Ramos (cell line): ENCODE data around the gene MAEA.

ENCODE experiments used
- in situ Hi-C: fragments of 300-500 bp; cut with MboI; formaldehyde crosslinking; loops from one replicate; pipeline ENCODE4 v1.14.3; 2022; ENCODE audit warnings: low sequenced_read_pairs; ENCODE audit not compliant: unreplicated experiment

Gene MAEA

GRCh38 chr4:1289207-1290164, at the start of gene MAEA:
Gene MAEA, plus strand, starts transcription at chr4:1289891. Its CDS starts 23 bp downstream, at chr4:1289914.
- in situ Hi-C loops, result no loop called here

GRCh38 chr4:1239950-1240307, 49.8 kb upstream of the MAEA start:
- in situ Hi-C loops, result no loop called here

DNA sequence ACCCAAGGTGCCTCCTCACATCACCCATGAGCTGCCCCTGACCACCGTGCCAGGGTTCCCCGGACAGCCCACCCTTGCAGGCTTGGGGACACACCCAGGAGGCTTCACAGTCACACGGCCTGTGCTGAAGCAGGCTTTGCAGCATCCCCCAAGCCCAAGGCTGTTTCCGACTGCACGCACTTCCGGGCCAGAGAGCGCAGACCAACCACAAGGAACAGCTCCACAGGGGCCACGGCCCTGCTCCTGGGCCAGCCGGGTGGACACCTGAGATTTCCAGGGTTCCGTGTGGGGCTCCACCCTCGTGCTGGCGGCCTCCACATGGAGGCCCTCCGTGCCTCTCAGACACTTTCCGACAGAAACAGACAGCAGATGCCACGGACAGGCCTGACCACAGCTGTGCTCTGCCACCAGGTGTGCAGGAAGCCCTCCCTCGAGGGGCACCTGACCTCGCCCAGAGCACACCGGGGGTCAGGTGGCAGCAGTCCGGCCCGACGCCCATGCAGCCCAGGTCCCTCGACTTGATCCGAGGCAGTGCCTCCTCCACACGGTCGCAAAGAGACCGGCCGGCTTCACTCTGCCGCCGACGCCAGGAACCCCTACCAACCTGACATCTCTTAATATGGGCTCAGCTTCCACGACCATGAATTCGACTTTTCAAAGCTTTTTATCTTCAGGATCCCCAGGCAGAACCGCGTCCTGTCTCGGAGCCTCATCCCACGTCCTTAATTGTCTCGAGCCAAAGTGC, 48.8 kb upstream of the MAEA start:
- in situ Hi-C loops, result no loop called here

DNA sequence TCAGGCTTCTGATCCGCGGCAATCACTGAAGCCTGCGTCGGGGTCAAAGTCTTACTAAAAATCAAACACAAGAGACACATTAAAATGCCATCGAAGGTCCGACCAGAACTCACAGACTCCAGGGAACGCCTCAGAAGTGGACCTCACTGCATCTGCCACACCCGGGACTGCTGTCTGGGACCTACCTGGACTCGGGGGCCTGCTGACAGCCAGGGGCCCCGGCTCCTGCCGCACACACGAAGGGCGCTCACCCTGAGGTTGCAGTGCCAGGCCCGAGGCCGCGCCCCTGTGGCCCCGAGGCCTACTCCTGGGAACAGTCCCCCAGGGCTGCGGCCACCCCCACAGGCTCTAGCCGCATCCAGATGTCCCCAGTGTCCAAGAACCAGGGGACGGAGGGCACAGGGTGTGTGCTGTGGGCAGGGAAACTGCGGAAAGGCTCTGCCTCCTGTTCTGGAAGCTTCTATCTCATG, 48.2 kb upstream of the MAEA start:
- in situ Hi-C loops, result no loop called here

DNA sequence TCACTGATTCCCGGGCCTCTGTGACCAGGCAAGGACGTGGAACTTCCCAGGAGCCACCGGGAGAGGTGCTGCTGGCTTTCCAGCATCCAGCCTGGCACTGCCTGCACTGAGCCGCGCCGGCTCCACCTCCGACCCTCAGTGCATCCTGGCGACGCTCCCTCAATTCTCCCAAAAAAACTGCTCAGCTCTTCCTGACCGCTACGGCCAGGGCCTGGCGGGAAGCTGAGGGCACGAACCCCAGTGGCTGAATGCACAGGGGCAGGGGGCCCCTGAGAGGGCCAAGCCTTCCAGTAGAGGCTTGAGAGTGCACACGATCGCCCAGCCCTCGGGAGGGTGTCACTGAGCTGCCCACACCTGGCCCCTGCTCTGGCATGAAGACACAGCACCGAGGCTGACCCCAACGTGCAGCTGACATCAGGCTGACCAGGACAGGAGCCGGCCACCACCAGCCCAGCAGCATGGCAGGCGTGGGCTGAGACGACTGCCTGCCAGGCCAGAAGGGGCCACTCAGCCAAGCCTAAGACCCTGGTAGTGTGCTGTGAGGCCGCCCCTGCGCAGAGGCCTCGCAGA, 47.7 kb upstream of the MAEA start:
- in situ Hi-C loops, result no loop called here

- in situ Hi-C loops, result no loop called here
These were observed 46.9 kb upstream of the MAEA start for GRCh38 chr4:1242506-1243450.

- in situ Hi-C loops, result no loop called here
These were observed 46.1 kb upstream of the MAEA start for GRCh38 chr4:1243451-1244080.

DNA sequence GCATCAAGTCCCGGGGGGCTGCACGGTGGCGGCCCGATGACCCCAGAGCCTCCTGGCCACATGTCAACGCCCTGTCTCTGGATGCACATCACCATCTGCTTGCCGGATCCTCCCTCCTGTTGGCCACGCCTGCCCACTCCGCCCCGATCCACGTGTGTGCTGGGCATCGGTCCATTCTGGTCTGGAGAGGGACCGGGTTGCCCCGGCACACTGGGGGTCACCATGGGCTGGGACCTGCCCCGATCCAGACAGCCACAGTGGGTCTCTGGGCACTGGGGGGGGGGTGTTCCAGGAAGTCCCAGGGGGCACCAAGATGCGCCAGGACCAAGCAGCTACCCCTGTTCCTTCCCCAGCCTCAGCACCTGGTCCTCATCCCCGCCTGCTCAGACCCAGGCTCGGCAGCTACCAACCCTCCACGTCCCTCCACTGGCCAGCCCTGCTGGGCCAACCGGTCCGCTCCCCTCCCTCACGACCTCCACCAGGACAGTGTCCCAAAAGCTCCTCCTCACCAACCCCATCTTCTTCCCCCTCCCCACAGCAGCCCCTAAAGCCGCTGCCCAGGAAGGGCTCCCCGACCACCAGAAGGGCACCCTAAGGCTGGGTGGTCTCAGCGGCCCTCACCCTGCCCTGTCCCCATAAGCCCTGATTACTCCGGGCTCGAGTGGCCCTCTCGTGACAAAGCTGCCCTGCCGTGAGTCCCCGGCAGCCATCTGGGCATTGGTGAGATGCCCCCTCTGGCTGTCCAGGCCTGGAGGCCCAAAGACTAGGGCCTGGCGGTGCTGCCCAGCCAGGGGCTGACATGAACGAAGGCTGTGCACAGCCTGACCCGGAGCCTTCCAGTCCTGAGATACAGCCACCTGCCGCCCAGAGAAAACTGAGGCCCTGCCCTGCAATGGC, 45.4 kb upstream of the MAEA start:
- in situ Hi-C loops, result no loop called here

- in situ Hi-C loops, result no loop called here
These were observed 44.7 kb upstream of the MAEA start for GRCh38 chr4:1244978-1245471.

- in situ Hi-C loops, result no loop called here
These were observed 44.1 kb upstream of the MAEA start for GRCh38 chr4:1245481-1246051.

DNA sequence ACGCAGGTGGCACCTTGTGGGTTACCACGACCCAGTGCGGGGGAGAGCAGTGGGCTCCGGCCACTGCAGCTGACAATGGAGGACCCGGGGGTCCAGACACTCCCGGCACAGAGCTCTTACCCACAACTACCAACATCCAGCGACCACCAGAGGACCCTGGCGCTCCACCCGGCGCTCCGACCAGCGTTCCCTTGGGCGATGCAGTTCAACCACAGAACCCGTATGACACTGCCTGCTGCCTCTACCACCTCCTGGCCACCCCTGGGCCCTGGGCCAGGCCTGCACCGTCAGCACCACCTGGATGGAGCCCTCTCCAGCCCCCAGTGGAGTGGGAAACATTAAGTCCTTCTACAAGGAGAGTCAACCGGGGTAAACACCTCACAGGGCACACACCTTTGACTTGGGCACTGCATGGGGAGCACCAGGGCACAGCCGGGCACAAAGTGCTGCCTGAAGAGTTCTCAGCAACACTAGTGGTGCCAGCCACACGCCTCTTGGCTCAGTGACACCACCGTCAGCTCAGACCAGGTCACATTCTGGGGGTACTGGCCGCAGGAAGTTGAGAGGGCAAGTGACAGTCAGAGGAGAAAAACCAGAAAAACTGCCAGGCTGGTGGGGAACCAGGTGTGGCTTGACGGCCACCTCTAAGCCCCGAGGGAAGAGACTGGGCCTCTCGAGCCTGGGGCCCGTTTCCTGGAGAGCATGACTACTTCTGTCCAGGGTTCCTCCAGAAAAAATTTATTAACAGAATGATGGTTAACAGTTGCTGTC, 43.4 kb upstream of the MAEA start:
- in situ Hi-C loops, result no loop called here

- in situ Hi-C loops, result no loop called here
These were observed 42.5 kb upstream of the MAEA start for GRCh38 chr4:1246901-1247863.

DNA sequence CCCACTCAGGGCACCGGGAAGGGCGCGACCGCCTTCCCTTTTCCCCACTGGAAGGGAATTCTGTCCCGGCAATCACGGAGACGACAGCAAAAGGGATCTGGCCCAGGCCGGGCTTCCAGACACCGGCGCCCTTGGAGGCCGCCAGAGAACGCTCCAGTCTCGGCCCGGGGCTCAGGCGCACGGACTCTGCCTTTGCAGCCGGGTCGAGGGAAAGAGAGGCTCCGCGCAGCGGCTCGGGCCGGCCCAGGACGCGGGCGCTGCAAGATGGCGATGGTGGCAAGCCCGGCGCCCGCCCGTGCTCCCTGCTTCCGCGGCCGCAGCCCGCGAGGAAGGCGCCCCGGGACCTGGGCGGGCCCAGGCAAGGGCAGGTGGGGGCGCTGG, 41.8 kb upstream of the MAEA start:
- in situ Hi-C loops, result no loop called here

GRCh38 chr4:1248245-1249147, 41.2 kb upstream of the MAEA start, which contains the start of gene CTBP1:
Gene CTBP1, minus strand, starts transcription at chr4:1249130. Its CDS starts 7,799 bp downstream, at chr4:1241331.
- in situ Hi-C loops, result no loop called here

GRCh38 chr4:1249148-1249730, 40.5 kb upstream of the MAEA start:
- in situ Hi-C loops, result no loop called here
